ENCODE results near the gene KRTAP4-3.
"Not testable (repeated sequence)": the region's sequence is repeated elsewhere in the genome, so short reads cannot be mapped to it uniquely, and the experiment has no call there.

GRCh38 chr17:41117846-41118386 lies 50.1 kb downstream of the KRTAP4-3 start, which contains the start of gene KRTAP4-11:
- TF ChIP-seq, protein P1, sequence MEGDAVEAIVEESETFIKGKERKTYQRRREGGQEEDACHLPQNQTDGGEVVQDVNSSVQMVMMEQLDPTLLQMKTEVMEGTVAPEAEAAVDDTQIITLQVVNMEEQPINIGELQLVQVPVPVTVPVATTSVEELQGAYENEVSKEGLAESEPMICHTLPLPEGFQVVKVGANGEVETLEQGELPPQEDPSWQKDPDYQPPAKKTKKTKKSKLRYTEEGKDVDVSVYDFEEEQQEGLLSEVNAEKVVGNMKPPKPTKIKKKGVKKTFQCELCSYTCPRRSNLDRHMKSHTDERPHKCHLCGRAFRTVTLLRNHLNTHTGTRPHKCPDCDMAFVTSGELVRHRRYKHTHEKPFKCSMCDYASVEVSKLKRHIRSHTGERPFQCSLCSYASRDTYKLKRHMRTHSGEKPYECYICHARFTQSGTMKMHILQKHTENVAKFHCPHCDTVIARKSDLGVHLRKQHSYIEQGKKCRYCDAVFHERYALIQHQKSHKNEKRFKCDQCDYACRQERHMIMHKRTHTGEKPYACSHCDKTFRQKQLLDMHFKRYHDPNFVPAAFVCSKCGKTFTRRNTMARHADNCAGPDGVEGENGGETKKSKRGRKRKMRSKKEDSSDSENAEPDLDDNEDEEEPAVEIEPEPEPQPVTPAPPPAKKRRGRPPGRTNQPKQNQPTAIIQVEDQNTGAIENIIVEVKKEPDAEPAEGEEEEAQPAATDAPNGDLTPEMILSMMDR (IDR thresholded peaks at IDR 0.05): not testable (repeated sequence)
- not testable (repeated sequence) for TF ChIP-seq POLR2A (IDR thresholded peaks at IDR 0.05)
